ENCODE data around the gene STARD4. TPM values are rescaled to one million over a fixed set of nuclear protein-coding genes. Genes with fewer than 3 reads are reported as not detected.
A peak's percentile ranks its signal among the peaks of the same experiment; 100 is the strongest.

The STARD4 gene
- total RNA-seq, 1 donor from 2014 or later, result 65.8 TPM

DNA sequence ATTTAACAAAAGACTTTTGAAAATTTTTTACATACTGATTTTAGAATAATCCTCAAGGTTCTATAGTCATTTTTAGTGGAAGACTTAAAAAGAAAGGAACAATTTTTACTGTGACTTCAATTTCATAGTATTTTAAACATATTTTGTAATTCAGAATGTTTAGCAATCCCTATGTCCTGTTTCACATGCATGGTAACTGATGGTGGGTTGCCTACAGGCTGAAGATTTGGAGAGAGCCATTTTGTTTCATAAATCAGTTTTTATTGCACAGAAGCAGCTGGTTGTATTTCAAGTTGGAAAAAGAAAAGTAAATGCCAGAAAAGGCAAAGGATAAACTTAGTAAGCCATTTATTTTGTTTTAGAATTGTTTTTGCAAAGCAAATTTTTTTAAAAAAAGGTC lies 24.0 kb downstream of the STARD4 start:
- TF ChIP-seq, protein P1, sequence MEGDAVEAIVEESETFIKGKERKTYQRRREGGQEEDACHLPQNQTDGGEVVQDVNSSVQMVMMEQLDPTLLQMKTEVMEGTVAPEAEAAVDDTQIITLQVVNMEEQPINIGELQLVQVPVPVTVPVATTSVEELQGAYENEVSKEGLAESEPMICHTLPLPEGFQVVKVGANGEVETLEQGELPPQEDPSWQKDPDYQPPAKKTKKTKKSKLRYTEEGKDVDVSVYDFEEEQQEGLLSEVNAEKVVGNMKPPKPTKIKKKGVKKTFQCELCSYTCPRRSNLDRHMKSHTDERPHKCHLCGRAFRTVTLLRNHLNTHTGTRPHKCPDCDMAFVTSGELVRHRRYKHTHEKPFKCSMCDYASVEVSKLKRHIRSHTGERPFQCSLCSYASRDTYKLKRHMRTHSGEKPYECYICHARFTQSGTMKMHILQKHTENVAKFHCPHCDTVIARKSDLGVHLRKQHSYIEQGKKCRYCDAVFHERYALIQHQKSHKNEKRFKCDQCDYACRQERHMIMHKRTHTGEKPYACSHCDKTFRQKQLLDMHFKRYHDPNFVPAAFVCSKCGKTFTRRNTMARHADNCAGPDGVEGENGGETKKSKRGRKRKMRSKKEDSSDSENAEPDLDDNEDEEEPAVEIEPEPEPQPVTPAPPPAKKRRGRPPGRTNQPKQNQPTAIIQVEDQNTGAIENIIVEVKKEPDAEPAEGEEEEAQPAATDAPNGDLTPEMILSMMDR (IDR thresholded peaks at IDR 0.05; ENCODE audit: unreplicated experiment), result no peak
- Mint-ChIP-seq H3K27me3 (ENCODE audit: low read depth) (no peaks in the 10 kb centered on the region), H3K4me3 (no peak overlapping the region), H3K27ac (no peak overlapping the region), H3K36me3 (no peaks in the 10 kb centered on the region), H3K4me1 (peaks cover 8% of the 10 kb centered on the region), H3K9me3 (no peaks in the 10 kb centered on the region)
- DNase-seq (ENCODE audit: low spot score in 2 of 2, unreplicated experiment in 2 of 2), result no peak

DNA sequence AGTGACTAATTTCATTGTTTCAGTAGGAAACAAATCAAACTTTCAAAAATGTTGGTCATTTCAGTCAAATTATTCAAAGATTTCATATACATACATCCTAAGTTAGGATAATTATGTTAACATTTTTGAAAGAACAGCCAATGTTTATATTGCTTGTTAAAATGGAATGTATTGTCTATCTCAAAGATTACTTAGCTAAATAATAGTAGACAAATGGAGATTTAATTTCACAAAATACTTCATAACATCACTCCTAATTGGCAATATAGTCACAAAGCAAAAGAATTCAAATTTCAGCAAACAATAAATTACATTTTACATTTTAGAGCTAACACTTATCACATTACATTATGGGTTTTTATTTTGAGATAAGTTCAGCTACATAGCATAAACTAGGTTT lies 25.4 kb downstream of the STARD4 start:
- TF ChIP-seq, protein P1 (IDR thresholded peaks at IDR 0.05; ENCODE audit: unreplicated experiment), result no peak
- no peaks in the 10 kb centered on the region for H3K9me3 Mint-ChIP-seq
- no peaks in the 10 kb centered on the region for H3K27me3 Mint-ChIP-seq (ENCODE audit: low read depth)
- peaks cover 5% of the 10 kb centered on the region for H3K4me1 Mint-ChIP-seq
- H3K27ac Mint-ChIP-seq, result no peak overlapping the region
- H3K36me3 Mint-ChIP-seq, result peaks cover 2% of the 10 kb centered on the region
- DNase-seq (ENCODE audit: low spot score in 2 of 2, unreplicated experiment in 2 of 2), result no peak
- no peak overlapping the region for H3K4me3 Mint-ChIP-seq

DNA sequence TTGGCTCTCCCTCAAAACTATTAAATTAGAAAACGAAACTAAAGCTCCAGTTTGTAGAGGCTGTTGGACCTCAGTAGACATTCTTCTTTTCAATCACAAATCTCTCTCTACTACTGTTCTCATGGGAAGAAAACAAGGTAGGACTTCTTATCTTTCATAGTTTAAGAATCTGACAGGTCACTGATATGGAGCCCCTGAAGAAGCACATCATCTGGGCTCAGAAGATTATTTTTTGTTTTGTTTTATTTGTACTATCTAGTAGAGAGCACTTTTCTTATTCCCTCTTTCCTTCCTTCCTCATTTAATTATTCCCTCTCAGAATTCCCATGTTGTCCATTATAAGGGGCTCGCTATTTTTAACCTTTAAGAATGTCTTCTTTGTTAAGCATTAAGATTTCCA lies 26.3 kb downstream of the STARD4 start:
- peak overlapping the region; percentile 30 for H3K27ac Mint-ChIP-seq
- H3K36me3 Mint-ChIP-seq, result peaks cover 2% of the 10 kb centered on the region
- TF ChIP-seq, protein P1 (IDR thresholded peaks at IDR 0.05; ENCODE audit: unreplicated experiment), result no peak
- H3K4me1 Mint-ChIP-seq, result peaks cover 5% of the 10 kb centered on the region
- no peak for DNase-seq (ENCODE audit: low spot score in 2 of 2, unreplicated experiment in 2 of 2)
- no peak overlapping the region for H3K4me3 Mint-ChIP-seq
- H3K9me3 Mint-ChIP-seq, result no peaks in the 10 kb centered on the region
- H3K27me3 Mint-ChIP-seq (ENCODE audit: low read depth), result no peaks in the 10 kb centered on the region

DNA sequence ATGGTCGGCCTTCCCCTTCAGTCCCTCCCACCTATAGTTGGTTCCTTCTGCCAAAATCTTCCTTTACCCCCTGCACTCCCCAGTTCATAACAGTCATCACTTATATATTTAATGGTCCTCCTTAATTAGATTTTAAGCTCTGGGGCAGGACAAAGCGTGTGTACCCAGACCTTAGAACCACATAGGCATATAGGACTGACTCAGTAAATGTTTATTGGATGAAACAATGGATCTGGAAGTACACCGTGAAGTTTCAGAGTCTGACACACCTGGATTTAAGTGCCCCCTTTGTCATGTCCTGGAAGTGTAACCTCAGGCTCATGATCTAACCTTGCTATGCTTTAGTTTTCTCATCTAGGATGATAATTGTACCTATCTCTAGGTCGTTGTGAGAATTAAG lies 32.0 kb downstream of the STARD4 start:
- no peak overlapping the region for H3K27ac Mint-ChIP-seq

DNA sequence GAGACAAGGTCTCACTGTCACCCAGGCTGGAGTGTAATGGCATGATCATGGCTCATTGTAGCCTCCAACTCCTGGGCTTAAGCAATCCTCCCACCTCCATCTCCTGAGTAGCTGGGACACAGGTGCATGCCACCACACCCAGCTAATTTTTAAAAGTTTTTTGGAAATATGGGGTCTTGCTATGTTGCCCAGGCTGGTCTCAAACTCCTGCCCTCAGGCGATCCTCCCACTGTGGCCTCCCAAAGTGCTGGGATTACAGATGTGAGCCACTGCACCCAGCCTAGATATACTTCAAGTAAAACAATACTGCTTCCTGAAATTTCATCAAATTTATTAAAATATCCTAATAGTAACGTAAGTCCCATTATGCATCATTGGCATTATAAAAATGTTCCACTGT lies 33.4 kb downstream of the STARD4 start:
- H3K9me3 Mint-ChIP-seq, result no peaks in the 10 kb centered on the region
- no peaks in the 10 kb centered on the region for H3K4me1 Mint-ChIP-seq
- H3K36me3 Mint-ChIP-seq, result peaks cover 3% of the 10 kb centered on the region
- H3K4me3 Mint-ChIP-seq, result no peak overlapping the region
- H3K27me3 Mint-ChIP-seq (ENCODE audit: low read depth), result no peaks in the 10 kb centered on the region
- H3K27ac Mint-ChIP-seq, result no peak overlapping the region
- TF ChIP-seq, protein P1 (IDR thresholded peaks at IDR 0.05; ENCODE audit: unreplicated experiment), result no peak
- no peak for DNase-seq (ENCODE audit: low spot score in 2 of 2, unreplicated experiment in 2 of 2)

More for the DNA sequence above, 32.0 kb downstream of the STARD4 start:
- Mint-ChIP-seq H3K36me3 (peaks cover 3% of the 10 kb centered on the region), H3K4me3 (no peak overlapping the region), H3K9me3 (no peaks in the 10 kb centered on the region), H3K27me3 (ENCODE audit: low read depth) (no peaks in the 10 kb centered on the region), H3K4me1 (no peaks in the 10 kb centered on the region)
- TF ChIP-seq, protein P1 (IDR thresholded peaks at IDR 0.05; ENCODE audit: unreplicated experiment), result no peak
- DNase-seq (ENCODE audit: low spot score in 2 of 2, unreplicated experiment in 2 of 2), result no peak

DNA sequence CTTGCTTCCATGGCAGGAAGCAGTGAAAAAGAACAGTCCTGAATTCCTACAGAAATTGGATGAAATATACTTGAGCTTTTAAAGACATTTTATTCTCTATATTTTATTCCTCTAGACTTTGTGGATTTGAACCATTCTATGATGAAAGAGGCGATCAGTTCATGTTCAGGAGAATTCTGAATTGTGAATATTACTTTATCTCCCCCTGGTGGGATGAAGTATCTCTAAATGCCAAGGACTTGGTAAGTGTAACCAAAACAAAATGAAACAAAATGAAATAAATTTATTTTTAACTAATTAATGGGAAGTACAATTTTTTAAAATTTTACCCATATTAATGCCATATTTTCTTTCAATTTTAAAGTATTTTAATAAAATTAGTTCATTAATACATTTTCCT lies 34.1 kb downstream of the STARD4 start:
- H3K36me3 Mint-ChIP-seq, result peaks cover 3% of the 10 kb centered on the region
- H3K4me1 Mint-ChIP-seq, result no peaks in the 10 kb centered on the region
- H3K27me3 Mint-ChIP-seq (ENCODE audit: low read depth), result no peaks in the 10 kb centered on the region
- H3K9me3 Mint-ChIP-seq, result no peaks in the 10 kb centered on the region
- TF ChIP-seq, protein P1 (IDR thresholded peaks at IDR 0.05; ENCODE audit: unreplicated experiment), result no peak
- H3K27ac Mint-ChIP-seq, result no peak overlapping the region
- no peak for DNase-seq (ENCODE audit: low spot score in 2 of 2, unreplicated experiment in 2 of 2)
- no peak overlapping the region for H3K4me3 Mint-ChIP-seq

Data from mesothelial cell of epicardium (in vitro differentiated cells).